Mesenchymal stem cell (in vitro differentiated cells and primary cell): ENCODE results near the gene CRISPLD2.
"Not testable (repeated sequence)": the region's sequence is repeated elsewhere in the genome, so short reads cannot be mapped to it uniquely, and the experiment has no call there.

ENCODE experiments used
- DNase-seq: peaks from one replicate; pipeline ENCODE4 v3.0.0-alpha.2; 2013
- H2AFZ ChIP-seq: one replicate; pipeline ENCODE4 v1.6.1; 2013; ENCODE audit warnings: low read depth, mild to moderate bottlenecking, control low read depth, inconsistent platforms, low read length, moderate library complexity
- H2AK5ac ChIP-seq: 2 replicates; pipeline ENCODE4 v1.6.1; 2013; ENCODE audit warnings: low read length, moderate library complexity, mild to moderate bottlenecking, inconsistent platforms; ENCODE audit not compliant: severe bottlenecking
- H2BK120ac ChIP-seq: one replicate; pipeline ENCODE4 v1.6.1; 2013; ENCODE audit warnings: low read depth, mild to moderate bottlenecking, inconsistent platforms, low read length, moderate library complexity
- H2BK12ac ChIP-seq, 2 experiments: one replicate each; pipeline ENCODE4 v1.6.1; 2013; ENCODE audit warnings: inconsistent platforms in 2 of 2, low read length in 2 of 2, mild to moderate bottlenecking in 2 of 2, moderate library complexity in 2 of 2, control low read depth in 1 of 2
- H2BK15ac ChIP-seq: one replicate; pipeline ENCODE4 v1.6.1; 2013; ENCODE audit warnings: mild to moderate bottlenecking, low read depth, inconsistent platforms; ENCODE audit not compliant: poor library complexity, severe bottlenecking
- H2BK5ac ChIP-seq: 2 replicates; pipeline ENCODE4 v1.6.1; 2013; ENCODE audit warnings: low read depth, mild to moderate bottlenecking, low read length, control low read depth, inconsistent platforms; ENCODE audit not compliant: poor library complexity, severe bottlenecking
- H3K14ac ChIP-seq, 2 experiments: one replicate each; pipeline ENCODE4 v1.6.1; 2013; ENCODE audit warnings: inconsistent platforms in 2 of 2, low read length in 2 of 2, control low read depth in 1 of 2, mild to moderate bottlenecking in 1 of 2, moderate library complexity in 1 of 2
- H3K18ac ChIP-seq, 2 experiments: one replicate each; pipeline ENCODE4 v1.6.1; 2013; ENCODE audit warnings: inconsistent platforms in 2 of 2, low read length in 2 of 2, control low read depth in 1 of 2, low read depth in 1 of 2, mild to moderate bottlenecking in 1 of 2
- H3K23ac ChIP-seq, 2 experiments: one replicate each; pipeline ENCODE4 v1.6.1; 2013; ENCODE audit warnings: inconsistent platforms in 2 of 2, low read length in 2 of 2, mild to moderate bottlenecking in 2 of 2, moderate library complexity in 2 of 2, control low read depth in 1 of 2
- H3K27ac ChIP-seq: 2 replicates; pipeline ENCODE4 v1.5.1; 2013; ENCODE audit warnings: mild to moderate bottlenecking, moderate library complexity, low read length, control low read depth, inconsistent platforms; ENCODE audit not compliant: poor library complexity, severe bottlenecking
- H3K27me3 ChIP-seq, 2 experiments: 2 replicates each; pipeline versions ENCODE4 v1.6.1 to v1.7.0; 2013; ENCODE audit warnings: low read length in 2 of 2, mild to moderate bottlenecking in 2 of 2, moderate library complexity in 2 of 2, control low read depth in 1 of 2, inconsistent platforms in 1 of 2; ENCODE audit not compliant: control insufficient read depth in 1 of 2, insufficient read depth in 1 of 2
- H3K36me3 ChIP-seq, 2 experiments: 2 replicates each; pipeline versions ENCODE4 v1.6.1 to v1.7.0; 2013; ENCODE audit warnings: low read length in 2 of 2, control low read depth in 1 of 2, inconsistent platforms in 1 of 2, low read depth in 1 of 2, mild to moderate bottlenecking in 1 of 2; ENCODE audit not compliant: insufficient read depth in 2 of 2, control insufficient read depth in 1 of 2
- H3K4ac ChIP-seq, 2 experiments: one replicate each; pipeline ENCODE4 v1.6.1; 2013; ENCODE audit warnings: inconsistent platforms in 2 of 2, low read length in 2 of 2, mild to moderate bottlenecking in 2 of 2, moderate library complexity in 2 of 2, control low read depth in 1 of 2, low read depth in 1 of 2
- H3K4me1 ChIP-seq: 2 replicates; pipeline ENCODE4 v1.6.1; 2013; ENCODE audit warnings: low read depth, low read length, control low read depth; ENCODE audit not compliant: control insufficient read depth, insufficient read depth
- H3K4me2 ChIP-seq: 2 replicates; pipeline ENCODE4 v1.6.1; 2013; ENCODE audit warnings: low read length, mild to moderate bottlenecking, inconsistent platforms; ENCODE audit not compliant: poor library complexity, severe bottlenecking
- H3K4me3 ChIP-seq, 2 experiments: 2 replicates each; pipeline versions ENCODE4 v1.5.1 to v1.7.0; 2013; ENCODE audit warnings: low read length in 2 of 2, mild to moderate bottlenecking in 2 of 2, control low read depth in 1 of 2, low read depth in 1 of 2; ENCODE audit not compliant: insufficient read depth in 1 of 2
- H3K79me1 ChIP-seq: replicated peaks from 2 replicates; pipeline ENCODE4 v1.6.1; 2013; ENCODE audit warnings: mild to moderate bottlenecking, control low read depth, low read length, inconsistent platforms; ENCODE audit not compliant: poor library complexity, severe bottlenecking
- H3K9ac ChIP-seq: 2 replicates; pipeline ENCODE4 v1.7.0; 2013; ENCODE audit warnings: mild to moderate bottlenecking, low read length, moderate library complexity
- H3K9me3 ChIP-seq: 2 replicates; pipeline ENCODE4 v1.7.0; 2013; ENCODE audit warnings: mild to moderate bottlenecking, low read length; ENCODE audit not compliant: control insufficient read depth
- H4K8ac ChIP-seq: one replicate; pipeline ENCODE4 v1.6.1; 2013; ENCODE audit warnings: inconsistent platforms, mild to moderate bottlenecking, low read length, moderate library complexity
- H4K91ac ChIP-seq: one replicate; pipeline ENCODE4 v1.6.1; 2013; ENCODE audit warnings: mild to moderate bottlenecking, low read length, inconsistent platforms
- WGBS: methylation state at CpG from one replicate; pipeline ENCODE4 v1.1.7; 2013; ENCODE audit warnings: mixed read lengths; 5-methylcytosine and 5-hydroxymethylcytosine counted together

CRISPLD2 gene

GRCh38 chr16:84932681-84933080 is 112.9 kb downstream of the CRISPLD2 start:
- H4K8ac ChIP-seq: no peak overlapping the region
- WGBS: 86% methylated on average over 5 of the region's 5 CpGs
- no peak overlapping the region for H2AK5ac ChIP-seq

GRCh38 chr16:84933774-84934631 is 114.2 kb downstream of the CRISPLD2 start:
- H3K27ac ChIP-seq: no peak overlapping the region
- H3K18ac ChIP-seq: no peak overlapping the region
- peak overlapping the region; percentile 22 for H4K8ac ChIP-seq
- H4K91ac ChIP-seq: peak overlapping the region; percentile 47
- DNase-seq: no peak
- no peaks in the 10 kb centered on the region for H3K9me3 ChIP-seq
- H3K14ac ChIP-seq: no peak overlapping the region
- H3K4ac ChIP-seq: no peak overlapping the region
- no peak overlapping the region for H3K4me3 ChIP-seq
- H2BK15ac ChIP-seq: peak overlapping the region; percentile 28
- no peak overlapping the region for H2AFZ ChIP-seq
- 85% methylated on average over 28 of the region's 29 CpGs for WGBS
- H2BK12ac ChIP-seq: peak overlapping the region; percentile 11 to 27
- no peaks in the 10 kb centered on the region for H3K79me1 ChIP-seq
- no peaks in the 10 kb centered on the region for H3K27me3 ChIP-seq
- no peak overlapping the region for H3K4me2 ChIP-seq
- peaks cover 15% of the 10 kb centered on the region for H3K4me1 ChIP-seq
- H2BK5ac ChIP-seq: no peak overlapping the region
- H3K23ac ChIP-seq: no peak overlapping the region
- H3K9ac ChIP-seq: peak overlapping the region; percentile 54
- no peak overlapping the region for H2BK120ac ChIP-seq
- no peaks in the 10 kb centered on the region for H3K36me3 ChIP-seq
- H2AK5ac ChIP-seq: no peak overlapping the region

More at GRCh38 chr16:84932681-84933080, 112.9 kb downstream of the CRISPLD2 start:
- Histone ChIP-seq H4K91ac (no peak overlapping the region), H2BK120ac (no peak overlapping the region), H3K18ac (no peak overlapping the region), H3K4me3 (no peak overlapping the region), H3K23ac (no peak overlapping the region), H3K4me2 (no peak overlapping the region), H3K9ac (no peak overlapping the region), H3K27ac (no peak overlapping the region), H3K27me3 (no peaks in the 10 kb centered on the region), H3K79me1 (no peaks in the 10 kb centered on the region), H2BK12ac (no peak overlapping the region), H3K14ac (no peak overlapping the region), H2AFZ (no peak overlapping the region), H3K9me3 (no peaks in the 10 kb centered on the region), H3K36me3 (no peaks in the 10 kb centered on the region), H3K4ac (no peak overlapping the region), H2BK5ac (no peak overlapping the region), H2BK15ac (no peak overlapping the region), H3K4me1 (peaks cover 15% of the 10 kb centered on the region)
- no peak for DNase-seq

- H3K4ac ChIP-seq: no peak overlapping the region
- no peak overlapping the region for H2BK120ac ChIP-seq
- no peaks in the 10 kb centered on the region for H3K36me3 ChIP-seq
- H2BK5ac ChIP-seq: no peak overlapping the region
- H4K8ac ChIP-seq: no peak overlapping the region
- H3K4me1 ChIP-seq: peaks cover 25% of the 10 kb centered on the region
- 76% methylated on average over 8 of the region's 9 CpGs for WGBS
- DNase-seq: no peak
- H3K27ac ChIP-seq: no peak overlapping the region
- H3K23ac ChIP-seq: no peak overlapping the region
- no peak overlapping the region for H3K14ac ChIP-seq
- H3K79me1 ChIP-seq: no peaks in the 10 kb centered on the region
- no peak overlapping the region for H3K4me2 ChIP-seq
- H3K9ac ChIP-seq: no peak overlapping the region
- H2BK15ac ChIP-seq: no peak overlapping the region
- peaks cover under 1% of the 10 kb centered on the region for H3K9me3 ChIP-seq
- no peak overlapping the region for H2AK5ac ChIP-seq
- no peaks in the 10 kb centered on the region for H3K27me3 ChIP-seq
- H4K91ac ChIP-seq: no peak overlapping the region
- no peak overlapping the region for H2BK12ac ChIP-seq
- H3K18ac ChIP-seq: no peak overlapping the region
- H2AFZ ChIP-seq: no peak overlapping the region
- H3K4me3 ChIP-seq: no peak overlapping the region
These were observed 117.6 kb downstream of the CRISPLD2 start for GRCh38 chr16:84937196-84938005.

GRCh38 chr16:84938616-84939015 is 118.8 kb downstream of the CRISPLD2 start:
- not testable (repeated sequence) for H3K14ac ChIP-seq, H4K8ac ChIP-seq, H3K18ac ChIP-seq, H3K36me3 ChIP-seq, H4K91ac ChIP-seq, DNase-seq, H3K27me3 ChIP-seq, H2BK12ac ChIP-seq, H3K79me1 ChIP-seq, H3K4me3 ChIP-seq, H3K4ac ChIP-seq, H2AFZ ChIP-seq, H3K9ac ChIP-seq, H3K23ac ChIP-seq, H3K27ac ChIP-seq, H2BK120ac ChIP-seq, H2BK5ac ChIP-seq, H3K4me2 ChIP-seq, H2AK5ac ChIP-seq, H2BK15ac ChIP-seq, H3K9me3 ChIP-seq
- 92% methylated on average over 6 of the region's 6 CpGs for WGBS
- peaks cover 20% of the 10 kb centered on the region for H3K4me1 ChIP-seq
